HEK293T (cell line): ENCODE measurements around the gene NUPR2.
"Not testable (repeated sequence)": the region's sequence is repeated elsewhere in the genome, so short reads cannot be mapped to it uniquely, and the experiment has no call there.

ENCODE experiments used
- CTCF ChIA-PET: fragments of 350-600 bp; formaldehyde crosslinking; extraction: SDS; loops from one replicate; lab custom pipeline; 2021; ENCODE audit warnings: antibody characterized with exemption, inconsistent platforms; lab: Yijun Ruan, JAX
- POLR2A ChIA-PET: fragments of 350-600 bp; formaldehyde crosslinking; extraction: SDS; loops from one replicate; lab custom pipeline; 2020; ENCODE audit warnings: antibody characterized with exemption, inconsistent platforms; lab: Yijun Ruan, JAX
- DNase-seq: peaks from one replicate; pipeline ENCODE4 v3.0.0; 2012; ENCODE audit warnings: mixed read lengths; ENCODE audit errors: extremely low spot score
- ARNT ChIP-seq: fragments of 450-650 bp; IDR thresholded peaks from 2 replicates; pipeline ENCODE4 v1.6.1; 2017; ENCODE audit warnings: mild to moderate bottlenecking
- BHLHE40 ChIP-seq: fragments of 450-650 bp; IDR thresholded peaks from 2 replicates; pipeline ENCODE4 v1.6.1; 2016; ENCODE audit warnings: mild to moderate bottlenecking, moderate library complexity, borderline replicate concordance
- CTBP1 ChIP-seq: fragments of 450-650 bp; IDR thresholded peaks from 2 replicates; pipeline ENCODE4 v1.6.1; 2016; ENCODE audit warnings: borderline replicate concordance
- ELF4 ChIP-seq: fragments of 450-650 bp; IDR thresholded peaks from 2 replicates; pipeline ENCODE4 v1.6.1; 2017; ENCODE audit warnings: antibody characterized with exemption
- FOXA1 ChIP-seq: fragments of 450-650 bp; IDR thresholded peaks from 2 replicates; pipeline ENCODE4 v1.6.1; 2016; ENCODE audit warnings: mild to moderate bottlenecking
- FOXK2 ChIP-seq: fragments of 450-650 bp; IDR thresholded peaks from 2 replicates; pipeline ENCODE4 v1.6.1; 2016; ENCODE audit warnings: mild to moderate bottlenecking
- FOXM1 ChIP-seq: fragments of 450-650 bp; IDR thresholded peaks from 2 replicates; pipeline ENCODE4 v1.6.1; 2017; ENCODE audit warnings: mild to moderate bottlenecking, borderline replicate concordance
- HDGF ChIP-seq: fragments of 450-650 bp; IDR thresholded peaks from 2 replicates; pipeline ENCODE4 v1.6.1; 2017; ENCODE audit warnings: antibody characterized with exemption, borderline replicate concordance
- L3MBTL2 ChIP-seq: fragments of 450-650 bp; conservative IDR thresholded peaks from 2 replicates; pipeline ENCODE4 v1.6.1; 2016; ENCODE audit warnings: mild to moderate bottlenecking
- LEF1 ChIP-seq: fragments of 450-650 bp; IDR thresholded peaks from 2 replicates; pipeline ENCODE4 v1.6.1; 2017; ENCODE audit warnings: mild to moderate bottlenecking, borderline replicate concordance
- NFRKB ChIP-seq: fragments of 450-650 bp; IDR thresholded peaks from 2 replicates; pipeline ENCODE4 v1.6.1; 2016; ENCODE audit warnings: mild to moderate bottlenecking, moderate library complexity
- PKNOX1 ChIP-seq: fragments of 450-650 bp; IDR thresholded peaks from 2 replicates; pipeline ENCODE4 v1.6.1; 2016
- SP1 ChIP-seq: fragments of 450-650 bp; IDR thresholded peaks from 2 replicates; pipeline ENCODE4 v1.6.1; 2017
- SUZ12 ChIP-seq: fragments of 450-650 bp; IDR thresholded peaks from 2 replicates; pipeline ENCODE4 v1.6.1; 2016; ENCODE audit warnings: mild to moderate bottlenecking
- TARDBP ChIP-seq: fragments of 450-650 bp; IDR thresholded peaks from 2 replicates; pipeline ENCODE4 v1.6.1; 2016
- ZNF384 ChIP-seq: fragments of 450-650 bp; IDR thresholded peaks from 2 replicates; pipeline ENCODE4 v1.6.1; 2016

Gene NUPR2

GRCh38 chr7:56105508-56105907 is 10.7 kb downstream of the NUPR2 start:
- ChIA-PET CTCF (no interaction called here), POLR2A (interaction anchor here (1.0 to 1.6 kb wide), 8 partner anchors 10 to 740 kb away, joined by 3 to 8 read pairs (median 5); partner anchors contain the start of genes CCT6A, LANCL2, NUPR2 and PHKG1)
- no peak for DNase-seq
- TF ChIP-seq HDGF (no peak), BHLHE40 (no peak), LEF1 (no peak), L3MBTL2 (no peak; the same call in 1 of the 2 replicates), NFRKB (no peak), SP1 (no peak), ARNT (no peak), FOXK2 (no peak), FOXM1 (no peak), FOXA1 (no peak)

- CTCF ChIA-PET, POLR2A ChIA-PET, DNase-seq: not testable (repeated sequence)
Measured at GRCh38 chr7:56104138-56104537, 12.1 kb downstream of the NUPR2 start.

- ChIA-PET CTCF (no interaction called here), POLR2A (no interaction called here)
- no peak for TF ChIP-seq SP1
- no peak for TF ChIP-seq ZNF384
- TF ChIP-seq HDGF, result no peak
- no peak for TF ChIP-seq L3MBTL2
- TF ChIP-seq FOXM1, result no peak
- TF ChIP-seq SUZ12, result no peak
- no peak for TF ChIP-seq LEF1
- DNase-seq, result no peak
Measured at GRCh38 chr7:56099653-56100052, 16.6 kb downstream of the NUPR2 start.

- DNase-seq, POLR2A ChIA-PET: not testable (repeated sequence)
- CTCF ChIA-PET, result interaction anchor here (0.7 kb wide), 1 partner anchor 81 kb away, joined by 3 read pairs; no protein-coding TSS in a partner anchor
Measured at GRCh38 chr7:56098187-56099008, 17.8 kb downstream of the NUPR2 start.

- TF ChIP-seq CTBP1 (no peak), PKNOX1 (no peak), FOXK2 (no peak), FOXA1 (no peak), HDGF (no peak), ARNT (no peak), FOXM1 (no peak), LEF1 (no peak), BHLHE40 (no peak), ZNF384 (no peak), SUZ12 (no peak), TARDBP (no peak), L3MBTL2 (no peak)
- no peak for DNase-seq
- ChIA-PET CTCF (interaction anchor here (0.7 kb wide), 1 partner anchor 80 kb away, joined by 3 read pairs; no protein-coding TSS in a partner anchor), POLR2A (no interaction called here)
Measured at GRCh38 chr7:56097700-56098099, 18.5 kb downstream of the NUPR2 start.

GRCh38 chr7:56092789-56093531 is 23.3 kb downstream of the NUPR2 start, which contains the start of gene PHKG1:
Gene PHKG1 (minus strand): TSS chr7:56092952. CDS start chr7:56088941, 4,011 bp downstream.
- DNase-seq, result peak; percentile 60
- no peak for TF ChIP-seq FOXM1
- TF ChIP-seq CTBP1, result no peak
- TF ChIP-seq LEF1, result no peak
- TF ChIP-seq SP1, result no peak
- TF ChIP-seq FOXK2, result no peak
- no peak for TF ChIP-seq ZNF384
- TF ChIP-seq SUZ12, result no peak
- no peak for TF ChIP-seq TARDBP
- TF ChIP-seq NFRKB, result no peak
- POLR2A ChIA-PET, result interaction anchor here (1.0 kb wide), 1 partner anchor 13 kb away, joined by 5 read pairs; the partner anchor contains the start of gene CHCHD2
- CTCF ChIA-PET, result interaction anchor here (1.5 kb wide), 1 partner anchor 18 kb away, joined by 4 read pairs; no protein-coding TSS in a partner anchor

GRCh38 chr7:56092388-56092787 is 23.8 kb downstream of the NUPR2 start:
- CTCF ChIA-PET, result interaction anchor here (1.5 kb wide), 1 partner anchor 17 kb away, joined by 4 read pairs; no protein-coding TSS in a partner anchor
- POLR2A ChIA-PET, result interaction anchor here (0.7 to 1.0 kb wide), 2 partner anchors 14 kb away, joined by 5 read pairs; partner anchors contain the start of gene CHCHD2
- not testable (repeated sequence) for DNase-seq

- no peak for TF ChIP-seq L3MBTL2
- no peak for TF ChIP-seq TARDBP
- TF ChIP-seq ARNT, result no peak
- TF ChIP-seq CTBP1, result no peak
- TF ChIP-seq NFRKB, result no peak
- no peak for TF ChIP-seq ZNF384
- TF ChIP-seq SP1, result no peak
- no peak for TF ChIP-seq ELF4
- no peak for TF ChIP-seq FOXK2
- TF ChIP-seq FOXM1, result no peak
- no peak for TF ChIP-seq SUZ12
- ChIA-PET CTCF (no interaction called here), POLR2A (interaction anchor here (0.7 kb wide), 1 partner anchor 15 kb away, joined by 5 read pairs; the partner anchor contains the start of gene CHCHD2)
- no peak for DNase-seq
Measured at GRCh38 chr7:56091591-56091990, 24.6 kb downstream of the NUPR2 start.
